Epithelial cell of esophagus (primary cell): Measurements from ENCODE around the gene SRP14.
"Not testable (repeated sequence)": the region's sequence is repeated elsewhere in the genome, so short reads cannot be mapped to it uniquely, and the experiment has no call there.

Source experiments
- DNase-seq: peaks from one replicate; pipeline ENCODE4 v3.0.0; 2010; ENCODE audit warnings: low read depth
- H3K4me3 ChIP-seq: 2 replicates; pipeline ENCODE4 v1.5.1; 2011; ENCODE audit warnings: mild to moderate bottlenecking, low read length, control low read depth
- CTCF ChIP-seq: IDR thresholded peaks from 2 replicates; pipeline ENCODE4 v1.5.1; 2011; ENCODE audit warnings: low read depth, mild to moderate bottlenecking, low read length, control low read depth, inconsistent platforms; ENCODE audit not compliant: insufficient read depth; ENCODE audit errors: missing control alignments

The SRP14 gene

GRCh38 chr15:40014390-40014789 is 24.6 kb downstream of the SRP14 start:
- no peak for TF ChIP-seq CTCF
- no peak for DNase-seq
- no peak overlapping the region for H3K4me3 ChIP-seq

- H3K4me3 ChIP-seq, DNase-seq: not testable (repeated sequence)
These were observed 25.6 kb downstream of the SRP14 start for GRCh38 chr15:40013372-40013771.

DNA sequence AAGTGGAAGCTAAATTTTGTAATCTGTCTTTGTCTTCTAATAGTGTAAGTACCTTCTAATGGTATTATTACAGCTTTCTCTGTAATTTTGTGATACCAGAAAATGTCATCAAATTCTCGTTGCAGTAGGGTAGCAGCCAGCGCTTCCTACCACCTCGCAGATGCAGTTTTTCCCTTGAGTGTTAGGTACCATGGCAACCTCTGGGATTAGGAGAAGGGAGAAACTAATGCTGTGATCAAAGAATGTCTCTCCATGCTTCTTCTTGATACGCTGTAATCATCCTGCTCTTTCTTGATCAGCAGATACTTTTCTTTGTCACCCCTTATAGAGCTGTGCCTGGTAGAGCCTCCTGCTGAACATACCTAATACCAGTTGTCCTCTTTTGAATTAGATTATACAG is 27.7 kb downstream of the SRP14 start:
- no peak for TF ChIP-seq CTCF

GRCh38 chr15:40010686-40011085 is 28.3 kb downstream of the SRP14 start:
- DNase-seq: peak; percentile 42
- H3K4me3 ChIP-seq: no peak overlapping the region
- no peak for TF ChIP-seq CTCF

More for the DNA sequence above, 27.7 kb downstream of the SRP14 start:
- H3K4me3 ChIP-seq: no peak overlapping the region
- no peak for DNase-seq

- DNase-seq: no peak
- no peak overlapping the region for H3K4me3 ChIP-seq
- TF ChIP-seq CTCF: no peak
These were observed 30.8 kb downstream of the SRP14 start for GRCh38 chr15:40008061-40008765.

DNA sequence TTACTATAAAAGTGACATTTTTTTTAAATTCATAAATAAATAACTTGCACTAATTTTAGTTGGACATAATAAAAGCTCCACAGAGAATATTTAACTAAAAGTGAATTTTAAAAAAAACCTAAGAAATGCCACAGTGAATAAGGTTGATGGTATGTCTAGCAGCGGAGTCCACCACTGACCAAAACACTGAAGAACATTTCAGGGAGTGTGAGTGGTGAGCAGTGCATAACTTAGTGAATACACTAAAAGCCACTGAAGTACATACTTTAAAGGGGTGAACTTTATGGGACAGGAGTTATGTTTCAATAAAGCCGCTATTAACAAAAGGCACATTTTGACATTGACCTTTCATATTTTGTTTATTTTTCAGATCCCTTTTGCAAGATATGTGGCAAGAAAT is 32.3 kb downstream of the SRP14 start:
- TF ChIP-seq CTCF: no peak

DNA sequence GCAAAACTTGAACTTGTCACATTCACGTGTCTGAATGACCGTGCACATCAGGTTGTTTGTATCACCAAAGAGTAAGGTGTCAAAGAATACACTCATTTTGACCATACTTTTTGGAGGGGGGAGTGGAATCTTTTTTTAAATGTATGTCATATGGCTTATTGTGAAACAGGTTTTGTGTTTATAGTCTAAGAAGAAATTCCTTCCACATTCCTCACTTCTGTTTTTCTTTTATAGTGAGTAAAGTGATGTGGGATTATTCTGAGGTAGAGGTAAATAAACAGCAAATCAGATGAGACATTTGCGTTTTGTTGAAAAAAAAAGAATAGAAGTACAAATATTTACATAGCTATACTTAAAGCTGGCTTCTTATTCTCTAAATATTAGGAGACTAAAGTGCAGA is 33.0 kb downstream of the SRP14 start:
- H3K4me3 ChIP-seq: no peak overlapping the region
- DNase-seq: no peak
- no peak for TF ChIP-seq CTCF

More for the DNA sequence above, 32.3 kb downstream of the SRP14 start:
- no peak for DNase-seq
- H3K4me3 ChIP-seq: no peak overlapping the region
